ENCODE results near the gene SPAG16. TPM values are rescaled to one million over a fixed set of nuclear protein-coding genes. Genes with fewer than 3 reads are reported as not detected.
"Not testable (repeated sequence)": the region's sequence is repeated elsewhere in the genome, so short reads cannot be mapped to it uniquely, and the experiment has no call there.

The SPAG16 gene
- total RNA-seq, 1 donor, result 7.5 TPM

DNA sequence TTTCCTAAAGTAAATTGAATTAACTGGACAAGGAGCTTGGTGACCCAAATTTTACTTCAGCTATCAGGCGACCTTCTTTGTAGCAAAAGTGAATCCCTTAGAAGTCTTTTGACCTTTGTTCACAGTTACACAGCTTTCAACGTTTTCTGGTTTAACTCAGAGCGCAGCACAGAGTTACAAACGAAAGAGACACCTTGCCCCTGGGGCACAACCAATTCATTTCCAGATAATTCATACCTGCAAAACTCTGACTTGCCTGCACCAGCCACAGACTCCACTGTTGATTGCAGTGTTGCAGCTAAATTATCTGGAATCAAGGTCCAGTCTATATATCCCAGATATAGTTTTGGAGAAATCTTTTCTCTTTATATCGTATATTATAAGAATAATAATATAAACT, 768.0 kb downstream of the SPAG16 start:
- no peak for DNase-seq (ENCODE audit: low read depth in 2 of 3, low spot score in 2 of 3)

- DNase-seq (ENCODE audit: low read depth in 2 of 3, low spot score in 2 of 3), result no peak
These were observed 773.7 kb downstream of the SPAG16 start for GRCh38 chr2:214057986-214058385.

- DNase-seq (ENCODE audit: low read depth in 2 of 3, low spot score in 2 of 3), result not testable (repeated sequence)
These were observed 778.0 kb downstream of the SPAG16 start for GRCh38 chr2:214062279-214062678.

- DNase-seq (ENCODE audit: low read depth in 2 of 3, low spot score in 2 of 3), result no peak
These were observed 780.2 kb downstream of the SPAG16 start for GRCh38 chr2:214064471-214064870.

DNA sequence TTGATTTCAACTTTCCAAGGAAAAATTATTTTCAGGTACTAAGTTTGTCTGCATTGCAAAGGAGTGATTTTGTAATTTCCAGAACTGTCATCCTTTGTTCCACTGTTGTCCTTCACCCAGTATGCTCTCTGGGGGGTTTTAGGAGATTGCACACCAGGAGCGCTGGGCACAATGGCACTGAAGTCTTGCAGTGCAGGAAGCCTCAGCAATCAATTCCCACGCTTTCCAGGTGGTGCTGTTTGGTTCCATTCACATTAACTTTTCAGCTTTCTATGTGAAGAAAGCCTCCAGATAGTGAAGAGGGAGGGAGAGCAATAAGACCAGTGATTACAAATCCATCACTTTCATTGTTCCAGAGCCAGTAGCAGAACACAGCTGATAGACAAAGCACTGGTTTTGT, 782.6 kb downstream of the SPAG16 start:
- DNase-seq (ENCODE audit: low read depth in 2 of 3, low spot score in 2 of 3), result no peak

DNA sequence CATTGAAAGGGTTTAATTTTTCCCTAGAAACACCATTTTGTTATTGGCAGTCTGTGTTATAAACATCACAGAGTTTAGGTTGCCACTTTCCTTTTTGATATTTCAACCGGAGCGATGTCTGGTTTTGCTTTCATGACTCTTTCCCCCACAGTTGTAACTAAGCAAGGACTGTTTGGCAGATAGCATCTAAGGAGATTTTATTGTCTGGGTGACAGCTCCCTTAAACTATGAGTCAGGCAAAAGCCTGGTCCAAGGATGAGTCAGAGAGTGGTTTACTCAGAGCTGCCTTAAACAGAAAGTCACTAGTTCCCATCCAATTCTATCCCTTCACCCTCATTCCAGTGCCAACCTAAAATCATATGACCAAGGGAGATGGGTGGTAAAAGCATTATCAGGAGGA, 785.0 kb downstream of the SPAG16 start:
- DNase-seq (ENCODE audit: low read depth in 2 of 3, low spot score in 2 of 3), result peak in 2 of 3 donors; percentile 16 to 64

DNA sequence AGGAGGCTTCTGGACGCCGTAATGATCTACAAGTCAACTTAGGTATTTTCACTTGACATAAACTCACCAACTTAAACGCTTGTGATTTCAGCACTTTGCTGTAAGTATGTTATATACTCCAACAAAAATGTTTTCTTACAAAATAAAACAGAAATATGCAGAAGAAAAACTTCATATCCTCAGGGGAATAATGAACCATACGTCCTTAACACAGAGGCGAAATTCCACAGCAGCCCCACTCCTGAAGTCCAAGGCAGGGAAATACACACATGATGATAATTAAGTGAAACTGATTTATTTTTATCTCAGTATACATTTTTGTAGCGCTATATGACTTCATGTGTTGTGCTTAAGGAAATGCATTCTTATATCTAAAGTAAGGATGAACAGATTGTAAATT, 791.2 kb downstream of the SPAG16 start:
- no peak for DNase-seq (ENCODE audit: low read depth in 2 of 3, low spot score in 2 of 3)

DNA sequence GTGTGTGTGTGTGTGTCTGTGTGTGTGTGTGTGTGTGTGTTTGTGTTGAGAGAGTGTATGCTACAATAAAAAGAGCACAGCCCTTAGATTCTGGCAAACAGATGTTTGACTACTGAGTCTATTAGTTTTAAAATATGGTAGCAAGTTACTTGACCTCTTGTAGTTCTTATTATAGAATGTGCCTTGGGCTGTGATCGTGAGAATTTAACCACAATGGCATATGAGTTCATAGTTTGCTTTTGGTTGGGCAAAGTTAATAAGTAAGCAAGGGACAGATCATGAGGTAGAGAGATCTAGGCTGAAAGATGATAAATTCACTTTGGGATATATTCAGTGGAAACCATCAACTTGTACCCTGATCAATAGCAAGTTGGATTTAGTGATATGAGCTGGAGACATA, 792.3 kb downstream of the SPAG16 start:
- DNase-seq (ENCODE audit: low read depth in 2 of 3, low spot score in 2 of 3), result no peak

- DNase-seq (ENCODE audit: low read depth in 2 of 3, low spot score in 2 of 3), result no peak
These were observed 793.5 kb downstream of the SPAG16 start for GRCh38 chr2:214077727-214078126.

DNA sequence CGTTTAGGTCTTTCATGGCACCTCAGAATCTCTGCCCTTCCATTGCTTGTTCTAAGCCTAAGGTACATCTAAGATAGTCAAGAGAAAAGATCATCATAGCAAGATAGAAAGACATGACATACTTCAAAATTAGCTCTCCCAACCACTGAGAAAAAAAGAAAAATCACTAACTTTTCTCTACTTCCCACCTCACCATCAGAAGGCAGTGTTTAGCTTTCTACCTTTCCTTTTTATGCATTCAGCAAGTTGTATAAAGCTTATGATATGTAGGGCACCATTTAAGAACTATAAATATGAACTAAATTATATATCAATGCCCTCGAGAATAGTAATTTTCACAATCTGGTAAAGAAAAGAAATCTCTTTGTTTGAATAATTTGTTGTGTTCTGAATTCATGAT, 794.8 kb downstream of the SPAG16 start:
- DNase-seq (ENCODE audit: low read depth in 2 of 3, low spot score in 2 of 3), result peak in 1 of 3 donors; percentile 14

DNA sequence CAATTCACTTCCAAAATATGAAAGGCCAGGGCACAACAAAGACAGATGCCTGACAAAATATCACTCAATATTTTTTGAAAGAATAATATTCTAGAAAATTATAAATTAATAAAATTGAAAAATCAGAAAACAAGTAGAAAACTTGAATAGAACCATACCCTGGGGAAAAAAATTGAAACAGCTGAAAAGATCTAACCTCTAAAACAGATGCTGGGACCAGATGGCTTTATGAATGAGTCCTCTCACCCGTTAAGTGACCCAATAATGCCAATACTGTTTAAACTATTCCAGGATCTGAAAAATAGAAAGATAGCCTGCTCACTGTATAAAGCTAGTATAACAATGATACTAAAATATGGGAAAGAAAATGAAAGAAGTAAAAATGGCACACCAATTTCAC, 804.3 kb downstream of the SPAG16 start:
- DNase-seq (ENCODE audit: low read depth in 2 of 3, low spot score in 2 of 3), result no peak

DNA sequence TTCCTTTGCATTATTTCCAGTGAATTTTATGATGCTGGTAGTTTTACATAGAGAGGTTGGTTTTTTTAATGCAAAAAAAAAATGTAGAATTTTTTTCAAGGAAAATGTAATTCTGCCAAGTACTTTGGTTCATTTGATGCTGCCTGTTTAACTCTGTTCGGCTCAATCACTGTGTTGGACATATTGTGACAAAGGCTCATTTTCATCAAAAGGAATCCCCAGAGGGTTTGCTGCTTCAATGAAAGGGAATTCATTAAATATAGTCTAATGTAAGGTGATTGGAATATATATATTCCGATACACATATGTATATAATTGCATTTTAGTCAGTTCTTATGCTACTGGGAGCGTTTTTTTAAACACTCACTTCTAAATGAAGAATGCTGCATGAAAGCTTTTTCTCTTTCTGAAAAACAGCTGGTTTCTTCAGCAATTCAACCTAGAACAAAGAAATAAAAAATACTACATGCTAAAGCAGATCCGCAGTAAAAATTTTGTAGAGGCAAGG, 812.0 kb downstream of the SPAG16 start:
- no peak for DNase-seq (ENCODE audit: low read depth in 2 of 3, low spot score in 2 of 3)

DNA sequence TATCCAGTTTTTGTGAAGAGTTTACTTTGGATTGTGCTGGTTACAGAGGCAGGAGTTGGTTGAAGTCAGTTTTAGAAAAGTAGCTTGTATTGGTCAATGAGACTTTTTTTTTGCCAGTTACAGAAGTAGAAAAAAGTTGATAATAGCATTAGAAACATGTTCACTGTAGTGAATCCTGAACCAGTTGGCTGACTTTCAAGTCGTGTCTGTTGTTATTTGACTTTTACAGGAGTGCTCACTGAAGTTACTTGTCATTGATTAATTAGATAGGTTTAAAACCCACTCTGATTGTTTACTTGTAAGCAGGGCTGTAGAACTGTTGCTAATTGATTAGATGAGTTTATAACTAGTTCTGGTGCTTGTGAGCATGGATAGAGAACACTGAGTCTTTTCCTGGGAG, 814.5 kb downstream of the SPAG16 start:
- no peak for DNase-seq (ENCODE audit: low read depth in 2 of 3, low spot score in 2 of 3)

DNA sequence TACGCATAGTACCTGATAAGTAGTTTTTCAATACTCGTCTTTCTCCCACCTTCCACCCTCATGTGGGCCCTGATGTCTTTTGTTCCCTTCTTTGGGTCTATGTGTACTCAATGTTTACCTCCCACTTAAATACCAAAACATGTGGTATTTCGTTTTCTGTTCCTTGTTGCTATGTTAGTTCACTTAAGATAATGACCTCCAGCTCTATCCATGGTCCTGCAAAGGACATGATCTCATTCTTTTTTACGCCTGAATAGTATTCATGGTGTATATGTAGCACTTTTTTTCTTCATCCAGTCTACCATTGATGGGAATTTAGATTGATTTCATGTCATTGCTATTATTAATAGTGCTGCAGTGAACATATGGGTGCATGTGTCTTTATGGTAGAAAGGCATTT, 816.2 kb downstream of the SPAG16 start:
- no peak for DNase-seq (ENCODE audit: low read depth in 2 of 3, low spot score in 2 of 3)

- DNase-seq (ENCODE audit: low read depth in 2 of 3, low spot score in 2 of 3), result peak in 2 of 3 donors; percentile 18 to 70
These were observed 819.2 kb downstream of the SPAG16 start for GRCh38 chr2:214103276-214104001.

GRCh38 chr2:214104219-214104618, 820.0 kb downstream of the SPAG16 start:
- DNase-seq (ENCODE audit: low read depth in 2 of 3, low spot score in 2 of 3), result no peak

GRCh38 chr2:214104967-214105366, 820.7 kb downstream of the SPAG16 start:
- no peak for DNase-seq (ENCODE audit: low read depth in 2 of 3, low spot score in 2 of 3)

DNA sequence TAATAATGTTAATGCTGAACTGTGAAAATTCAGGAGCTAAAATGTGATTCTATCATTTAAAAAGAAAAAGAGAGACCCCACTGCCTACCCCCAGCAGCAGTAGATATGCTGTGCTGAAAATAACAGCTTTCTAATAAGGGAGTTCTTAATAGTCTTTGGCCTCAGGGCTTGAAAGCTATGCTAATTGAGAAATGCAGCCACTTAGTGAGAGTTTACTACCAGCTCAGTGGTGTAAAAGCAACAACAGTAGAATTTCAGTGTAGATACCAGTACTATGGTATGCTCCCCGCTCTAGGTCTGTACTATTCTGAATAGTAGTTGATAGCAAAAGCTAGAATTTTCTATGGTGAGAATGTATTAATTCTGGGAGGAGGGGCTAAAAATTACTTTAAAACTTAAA, 823.5 kb downstream of the SPAG16 start:
- DNase-seq (ENCODE audit: low read depth in 2 of 3, low spot score in 2 of 3), result no peak

- no peak for DNase-seq (ENCODE audit: low read depth in 2 of 3, low spot score in 2 of 3)
These were observed 824.3 kb downstream of the SPAG16 start for GRCh38 chr2:214108598-214108997.

- no peak for DNase-seq (ENCODE audit: low read depth in 2 of 3, low spot score in 2 of 3)
These were observed 832.8 kb downstream of the SPAG16 start for GRCh38 chr2:214117054-214117453.

- DNase-seq (ENCODE audit: low read depth in 2 of 3, low spot score in 2 of 3), result no peak
These were observed 841.9 kb downstream of the SPAG16 start for GRCh38 chr2:214126135-214126534.

DNA sequence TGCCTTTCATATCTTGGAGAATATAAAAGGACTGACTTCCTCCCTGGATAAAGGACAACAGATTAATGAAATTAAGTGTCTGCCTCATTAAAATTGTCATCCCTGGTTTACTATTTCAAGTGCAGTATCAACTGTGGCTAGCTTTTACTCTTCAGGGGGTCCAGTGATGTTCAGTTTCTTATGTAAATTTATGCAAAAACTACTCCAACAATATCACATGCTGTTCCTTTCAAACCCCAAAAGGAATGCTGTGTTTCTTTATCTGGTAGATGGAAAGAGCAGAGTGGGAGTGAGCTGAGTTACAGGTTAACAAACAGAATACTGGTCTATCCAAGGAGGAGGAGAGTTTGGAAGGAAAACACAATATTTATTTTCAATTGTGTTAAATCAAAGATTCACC, 842.9 kb downstream of the SPAG16 start:
- no peak for DNase-seq (ENCODE audit: low read depth in 2 of 3, low spot score in 2 of 3)

GRCh38 chr2:214127571-214127970, 843.3 kb downstream of the SPAG16 start:
- no peak for DNase-seq (ENCODE audit: low read depth in 2 of 3, low spot score in 2 of 3)

All from hematopoietic multipotent progenitor cell (in vitro differentiated cells).